HAP-1 (cell line): ENCODE results near the gene SNX10.
"Not testable (repeated sequence)": the region's sequence is repeated elsewhere in the genome, so short reads cannot be mapped to it uniquely, and the experiment has no call there.

Source experiments
- DNase-seq, 2 experiments: peaks; one replicate each; pipeline ENCODE4 v3.0.0-alpha.2; 2016 to 2020; ENCODE audit warnings: low spot score in 2 of 2
- H3K27me3 ChIP-seq: fragments of 250-450 bp; sonication (Bioruptor Pico); 2 replicates; pipeline ENCODE4 v1.5.1; 2020; ENCODE audit warnings: low read depth, mild to moderate bottlenecking, moderate library complexity
- H3K36me3 ChIP-seq: fragments of 250-450 bp; sonication (Bioruptor Pico); replicated peaks from 2 replicates; pipeline ENCODE4 v1.5.1; 2020; ENCODE audit warnings: mild to moderate bottlenecking
- H3K4me1 ChIP-seq: fragments of 250-450 bp; sonication (Bioruptor Pico); 2 replicates; pipeline ENCODE4 v1.5.1; 2020; ENCODE audit warnings: mild to moderate bottlenecking
- H3K4me3 ChIP-seq: fragments of 250-450 bp; sonication (Bioruptor Pico); 2 replicates; pipeline ENCODE4 v1.5.1; 2020; ENCODE audit warnings: mild to moderate bottlenecking, moderate library complexity
- H3K9me3 ChIP-seq: fragments of 250-450 bp; sonication (Bioruptor Pico); 2 replicates; pipeline ENCODE4 v1.5.1; 2020; ENCODE audit warnings: mild to moderate bottlenecking, moderate library complexity
- in situ Hi-C: fragments of 300-500 bp; cut with MboI; formaldehyde crosslinking; loops from 3 replicates; pipeline ENCODE4 v1.14.3; 2020; ENCODE audit warnings: low sequenced_read_pairs, inconsistent platforms, mixed read lengths

SNX10 gene

DNA sequence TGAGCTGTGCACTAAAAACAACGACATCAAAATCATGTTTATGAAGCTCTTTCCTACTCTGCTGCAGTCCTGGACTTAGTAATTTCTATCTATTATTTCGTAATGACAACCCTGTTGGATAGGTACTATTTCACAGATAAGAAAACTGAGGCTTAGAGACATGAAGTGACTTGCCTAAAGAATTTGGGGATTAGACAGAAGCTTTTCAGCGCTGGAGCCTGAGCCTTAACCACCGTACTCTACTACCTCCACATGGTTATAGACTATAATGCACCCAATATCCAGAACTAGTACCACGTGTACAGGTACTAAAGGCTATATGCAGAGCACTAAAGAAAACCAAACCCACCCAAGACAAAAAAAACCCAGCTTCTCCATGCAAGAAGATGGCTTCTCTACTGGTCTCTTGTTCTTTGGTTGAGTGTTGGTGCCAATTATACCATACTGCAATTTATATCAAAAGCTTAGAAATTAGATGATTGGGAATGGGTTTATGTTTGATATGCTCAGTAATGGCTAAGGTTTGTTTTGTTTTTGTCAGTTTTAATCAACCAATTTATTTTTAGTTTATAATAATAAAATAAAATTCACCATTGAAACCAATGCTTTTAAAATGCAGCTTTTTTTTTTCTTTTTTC, 6.5 kb upstream of the SNX10 start:
- DNase-seq = peak; percentile 37 to 46
- Histone ChIP-seq H3K4me1 (no peaks in the 10 kb centered on the region), H3K27me3 (no peaks in the 10 kb centered on the region), H3K9me3 (no peaks in the 10 kb centered on the region), H3K4me3 (no peak overlapping the region), H3K36me3 (no peaks in the 10 kb centered on the region)
- in situ Hi-C loops = no loop called here

DNA sequence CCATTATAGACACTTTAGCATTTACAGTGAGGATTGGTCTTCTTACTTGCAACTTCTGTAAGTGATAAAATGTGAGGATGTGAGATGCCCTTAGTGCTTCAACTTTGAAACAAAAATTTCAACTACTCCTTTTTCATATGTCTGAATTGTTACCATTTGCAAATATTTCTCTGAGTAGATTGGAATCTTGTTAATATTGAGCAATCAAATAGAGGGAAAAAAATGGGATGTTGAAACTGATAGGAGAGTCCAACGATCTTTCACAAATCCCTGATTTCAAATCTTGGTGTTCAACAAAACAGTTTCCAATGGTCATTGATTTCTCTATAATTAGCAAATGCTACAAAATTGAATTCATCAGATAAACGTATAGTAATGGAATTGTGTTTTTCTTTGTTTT, 5.5 kb upstream of the SNX10 start:
- H3K27me3 ChIP-seq = no peaks in the 10 kb centered on the region
- no peak overlapping the region for H3K4me3 ChIP-seq
- in situ Hi-C loops = no loop called here
- no peaks in the 10 kb centered on the region for H3K9me3 ChIP-seq
- no peaks in the 10 kb centered on the region for H3K4me1 ChIP-seq
- no peak for DNase-seq
- H3K36me3 ChIP-seq = no peaks in the 10 kb centered on the region

DNA sequence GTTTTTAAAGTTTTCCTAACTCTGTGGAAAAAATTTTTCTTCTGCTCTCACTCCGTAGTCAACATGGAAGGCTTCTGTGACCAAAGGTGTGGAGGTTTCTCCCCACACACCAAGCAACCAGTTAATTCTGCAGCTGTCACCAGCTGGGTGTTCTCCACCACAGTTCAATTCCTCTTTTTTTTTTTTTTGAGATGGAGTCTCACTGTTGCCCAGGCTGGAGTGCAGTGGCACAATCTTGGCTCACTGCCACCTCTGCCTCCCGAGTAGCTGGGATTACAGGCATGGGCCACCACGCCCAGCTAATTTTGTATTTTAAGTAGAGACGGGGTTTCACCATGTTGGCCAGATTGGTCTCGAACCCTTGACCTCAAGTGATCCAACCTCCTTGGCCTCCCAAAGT, 3.5 kb upstream of the SNX10 start:
- H3K9me3 ChIP-seq, H3K4me1 ChIP-seq, H3K36me3 ChIP-seq, in situ Hi-C loops, H3K4me3 ChIP-seq, H3K27me3 ChIP-seq, DNase-seq: not testable (repeated sequence)

DNA sequence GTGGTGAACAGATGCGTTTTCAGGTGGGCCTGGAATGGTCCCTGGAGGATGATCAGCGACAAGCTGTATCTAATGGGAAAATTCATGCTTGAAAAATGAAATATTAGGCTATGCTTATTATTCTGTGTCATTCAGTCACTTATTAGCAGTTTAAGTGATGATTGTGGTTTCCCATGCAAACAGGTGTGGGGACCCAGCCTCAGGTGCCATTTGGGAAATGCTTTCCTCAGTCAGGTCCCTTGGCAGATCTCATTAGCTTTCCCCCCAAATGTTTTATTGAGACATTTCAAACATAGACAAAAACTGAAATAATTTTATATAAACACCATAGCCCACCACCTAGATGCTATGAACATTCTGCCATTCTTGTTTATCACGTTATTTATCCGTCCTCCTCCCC, 411 bp upstream of the SNX10 start:
- Histone ChIP-seq H3K27me3 (no peaks in the 10 kb centered on the region), H3K36me3 (no peaks in the 10 kb centered on the region), H3K4me3 (peak overlapping the region; percentile 66), H3K4me1 (peaks cover 4% of the 10 kb centered on the region; the same call in 1 of the 2 replicates), H3K9me3 (no peaks in the 10 kb centered on the region)
- in situ Hi-C loops = no loop called here
- DNase-seq = no peak

DNA sequence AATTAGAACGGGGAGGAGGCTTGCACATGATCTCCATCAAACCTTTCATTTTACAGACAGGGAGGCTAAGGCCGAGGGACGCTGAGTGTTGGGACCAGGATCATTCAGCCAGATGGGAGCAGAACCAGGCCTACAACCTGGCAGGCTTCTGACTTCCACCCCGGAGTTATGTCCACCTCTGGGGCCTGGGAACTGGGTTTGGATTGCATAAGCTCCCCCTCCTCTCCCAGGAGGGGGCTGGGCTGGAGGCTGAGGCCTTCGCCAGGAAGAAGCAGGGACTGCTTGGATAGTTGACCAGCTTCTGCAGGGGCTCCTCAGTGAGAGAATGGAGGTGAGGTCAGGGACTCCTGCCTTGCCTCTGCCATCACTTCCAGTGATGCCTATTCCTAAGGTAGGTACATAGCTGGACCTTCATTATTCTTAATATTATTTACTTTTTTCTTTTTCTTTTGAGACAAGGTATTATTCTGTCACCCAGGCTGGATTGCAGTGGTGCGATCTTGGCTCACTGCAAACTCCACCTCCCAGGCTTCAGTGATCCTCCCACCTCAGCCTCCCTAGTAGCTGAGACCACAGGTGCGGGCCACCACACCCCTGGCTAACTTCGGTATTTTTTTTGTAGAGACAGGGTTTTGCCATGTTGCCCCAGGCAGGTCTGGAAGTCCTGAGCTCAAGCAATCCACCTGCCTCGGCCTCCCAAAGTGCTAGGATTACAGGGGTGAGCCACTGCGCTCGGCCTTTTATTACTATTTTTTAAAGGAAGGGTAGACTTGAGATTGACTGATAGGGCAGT, 1.3 kb downstream of the SNX10 start:
- no peaks in the 10 kb centered on the region for H3K36me3 ChIP-seq
- peak in 1 of 2 experiments; percentile 29 for DNase-seq
- no peaks in the 10 kb centered on the region for H3K27me3 ChIP-seq
- peaks cover 4% of the 10 kb centered on the region; the same call in 1 of the 2 replicates for H3K4me1 ChIP-seq
- H3K9me3 ChIP-seq = no peaks in the 10 kb centered on the region
- peak overlapping the region; percentile 66 for H3K4me3 ChIP-seq
- in situ Hi-C loops = no loop called here

DNA sequence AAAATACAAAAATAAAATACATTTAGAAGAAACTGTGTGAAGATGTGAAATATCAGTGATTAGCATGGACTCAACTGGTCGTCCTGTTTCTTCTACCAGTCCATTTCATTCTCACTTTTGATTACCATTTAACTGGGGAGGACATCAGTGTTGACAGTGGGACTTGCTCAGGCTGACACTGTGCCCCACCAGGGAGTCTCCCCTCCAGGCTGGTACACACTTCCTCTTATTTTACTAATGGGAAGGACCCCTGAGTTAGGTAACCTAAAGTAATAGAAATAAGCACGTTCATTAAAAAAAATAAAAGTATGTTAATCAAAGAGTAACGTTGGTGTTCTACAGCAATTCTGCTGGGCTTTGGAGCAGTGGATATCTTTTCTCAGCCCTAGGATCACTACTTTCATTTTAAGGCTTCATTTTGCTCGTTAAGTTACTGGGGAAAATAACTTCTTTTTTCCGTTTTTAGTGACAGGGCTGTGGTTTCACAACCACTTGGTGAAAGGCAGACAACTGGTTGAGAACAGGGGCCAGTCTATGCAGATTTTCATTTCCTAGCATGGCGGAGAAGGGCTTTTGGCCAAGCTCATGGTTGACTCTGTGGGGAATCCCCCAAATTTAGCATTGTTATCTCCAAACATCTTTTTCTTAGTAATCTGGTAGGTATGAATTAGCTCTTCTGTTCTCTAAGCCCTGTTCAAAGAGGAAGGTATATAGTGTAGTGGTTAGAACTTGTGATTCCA, 2.1 kb downstream of the SNX10 start:
- no peaks in the 10 kb centered on the region for H3K36me3 ChIP-seq
- H3K9me3 ChIP-seq = no peaks in the 10 kb centered on the region
- H3K4me3 ChIP-seq = no peak overlapping the region
- in situ Hi-C loops = no loop called here
- H3K27me3 ChIP-seq = no peaks in the 10 kb centered on the region
- peaks cover 4% of the 10 kb centered on the region; the same call in 1 of the 2 replicates for H3K4me1 ChIP-seq
- no peak for DNase-seq

DNA sequence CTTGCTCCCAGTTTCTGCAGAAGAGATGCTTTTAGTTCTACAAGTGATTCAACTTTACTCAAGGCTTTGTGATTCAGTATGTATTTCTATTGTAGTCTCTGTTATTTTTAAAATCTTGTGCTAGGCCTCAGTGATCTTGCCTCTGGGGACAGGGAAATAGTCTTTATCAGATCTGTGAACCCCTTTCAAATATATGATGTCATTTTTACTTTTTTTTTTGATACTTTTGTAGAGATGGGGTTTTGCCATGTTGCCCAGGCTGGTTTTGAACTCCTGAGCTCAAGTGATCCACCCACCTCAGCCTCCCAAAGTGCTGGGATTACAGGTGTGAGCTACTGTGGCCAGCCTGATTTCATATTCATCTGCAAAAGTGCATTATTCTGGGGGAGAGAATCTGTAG, 3.4 kb downstream of the SNX10 start:
- Histone ChIP-seq H3K9me3 (no peaks in the 10 kb centered on the region), H3K4me3 (no peak overlapping the region), H3K36me3 (no peaks in the 10 kb centered on the region), H3K27me3 (no peaks in the 10 kb centered on the region), H3K4me1 (peaks cover 4% of the 10 kb centered on the region; the same call in 1 of the 2 replicates)
- no peak for DNase-seq
- in situ Hi-C loops = no loop called here

DNA sequence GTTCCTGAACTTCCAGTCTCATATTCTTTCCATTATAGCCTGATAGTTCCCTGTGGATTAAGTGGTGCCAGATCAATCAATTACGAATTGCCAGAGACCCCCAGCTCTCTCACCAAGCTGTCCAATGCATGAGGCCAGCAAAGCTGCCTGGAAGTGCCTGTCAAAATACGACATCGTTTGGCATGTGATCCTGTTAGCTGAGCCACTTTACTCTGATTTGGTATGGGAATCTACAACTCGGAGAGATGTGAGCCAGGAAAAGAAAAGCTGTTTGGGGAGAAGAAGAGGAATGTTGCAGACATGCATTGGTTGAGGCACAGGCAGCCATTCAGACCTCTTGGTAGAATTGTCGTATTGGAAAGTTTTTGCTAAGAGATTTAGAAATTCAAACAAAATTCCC, 3.9 kb downstream of the SNX10 start:
- no peak overlapping the region for H3K4me3 ChIP-seq
- no peak for DNase-seq
- no peaks in the 10 kb centered on the region for H3K36me3 ChIP-seq
- H3K27me3 ChIP-seq = no peaks in the 10 kb centered on the region
- in situ Hi-C loops = no loop called here
- H3K4me1 ChIP-seq = peaks cover 4% of the 10 kb centered on the region; the same call in 1 of the 2 replicates
- no peaks in the 10 kb centered on the region for H3K9me3 ChIP-seq

DNA sequence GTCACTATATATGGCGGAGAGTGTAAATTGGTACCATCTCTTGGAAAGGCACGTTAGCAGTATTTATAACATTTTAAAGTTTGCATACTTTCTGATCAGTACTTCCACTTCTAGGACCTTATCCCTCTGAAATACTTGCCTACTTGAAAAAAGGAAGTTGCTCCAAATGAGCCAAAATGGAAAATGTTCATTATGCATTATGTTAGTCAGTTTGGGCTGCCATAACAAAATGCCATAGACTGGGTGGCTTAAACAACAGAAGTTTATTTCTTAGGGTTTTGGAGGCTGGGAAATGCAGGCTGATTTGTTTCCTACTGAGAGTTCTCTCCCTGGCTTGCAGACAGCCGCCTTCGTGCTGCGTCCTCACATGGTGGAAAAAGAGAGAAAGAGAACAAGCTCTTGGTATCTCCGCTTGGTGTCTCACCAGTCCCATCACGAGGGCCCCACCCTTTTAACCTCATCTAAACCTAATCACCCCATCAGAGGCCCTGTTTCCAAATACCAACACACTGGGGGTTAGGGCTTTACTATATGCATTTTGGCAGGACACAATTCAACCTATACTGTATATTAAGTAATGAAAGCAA, 6.9 kb downstream of the SNX10 start:
- no peaks in the 10 kb centered on the region for H3K36me3 ChIP-seq
- no peaks in the 10 kb centered on the region for H3K4me1 ChIP-seq
- no peak for DNase-seq
- no peaks in the 10 kb centered on the region for H3K9me3 ChIP-seq
- H3K4me3 ChIP-seq = no peak overlapping the region
- H3K27me3 ChIP-seq = no peaks in the 10 kb centered on the region
- in situ Hi-C loops = no loop called here

DNA sequence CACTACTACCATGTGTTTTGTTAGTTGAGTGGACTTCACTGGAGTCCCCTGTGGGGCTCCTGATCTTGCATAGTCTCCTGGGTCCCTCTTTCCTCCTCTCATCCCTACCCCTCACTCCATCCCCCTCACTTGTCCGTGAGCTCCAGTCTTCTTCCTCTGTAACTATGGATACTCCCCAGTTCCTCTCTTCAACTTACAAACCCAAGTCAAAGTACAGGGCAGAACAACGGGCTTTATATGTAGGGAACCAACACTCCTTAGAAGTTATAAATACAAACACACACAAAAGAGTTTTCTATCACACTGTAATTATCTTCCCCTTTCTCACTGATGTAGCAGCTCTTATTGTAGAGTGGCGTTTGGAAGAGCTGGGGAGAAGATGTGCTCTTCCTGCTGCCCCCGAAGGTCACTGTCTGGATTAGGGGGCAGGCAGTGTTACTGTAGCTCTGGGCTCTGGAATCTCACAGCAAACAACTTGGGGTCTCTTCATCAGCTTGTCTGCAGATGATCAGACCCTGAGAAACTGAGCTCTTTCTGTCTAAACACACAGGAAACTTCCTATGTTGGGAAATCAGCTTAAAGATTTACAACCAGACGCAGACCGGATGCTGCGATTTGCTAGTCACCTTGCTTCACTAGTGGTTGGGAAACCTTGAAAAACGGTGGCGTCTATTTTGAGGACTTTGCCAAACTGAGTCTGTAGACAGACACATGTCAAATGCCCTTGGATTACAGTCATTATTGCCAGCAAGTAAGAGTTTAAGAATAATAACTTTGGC, 13.6 kb downstream of the SNX10 start:
- H3K4me1 ChIP-seq = no peaks in the 10 kb centered on the region
- DNase-seq = no peak
- in situ Hi-C loops = no loop called here
- H3K36me3 ChIP-seq = no peaks in the 10 kb centered on the region
- H3K9me3 ChIP-seq = no peaks in the 10 kb centered on the region
- H3K4me3 ChIP-seq = no peak overlapping the region
- H3K27me3 ChIP-seq = no peaks in the 10 kb centered on the region

DNA sequence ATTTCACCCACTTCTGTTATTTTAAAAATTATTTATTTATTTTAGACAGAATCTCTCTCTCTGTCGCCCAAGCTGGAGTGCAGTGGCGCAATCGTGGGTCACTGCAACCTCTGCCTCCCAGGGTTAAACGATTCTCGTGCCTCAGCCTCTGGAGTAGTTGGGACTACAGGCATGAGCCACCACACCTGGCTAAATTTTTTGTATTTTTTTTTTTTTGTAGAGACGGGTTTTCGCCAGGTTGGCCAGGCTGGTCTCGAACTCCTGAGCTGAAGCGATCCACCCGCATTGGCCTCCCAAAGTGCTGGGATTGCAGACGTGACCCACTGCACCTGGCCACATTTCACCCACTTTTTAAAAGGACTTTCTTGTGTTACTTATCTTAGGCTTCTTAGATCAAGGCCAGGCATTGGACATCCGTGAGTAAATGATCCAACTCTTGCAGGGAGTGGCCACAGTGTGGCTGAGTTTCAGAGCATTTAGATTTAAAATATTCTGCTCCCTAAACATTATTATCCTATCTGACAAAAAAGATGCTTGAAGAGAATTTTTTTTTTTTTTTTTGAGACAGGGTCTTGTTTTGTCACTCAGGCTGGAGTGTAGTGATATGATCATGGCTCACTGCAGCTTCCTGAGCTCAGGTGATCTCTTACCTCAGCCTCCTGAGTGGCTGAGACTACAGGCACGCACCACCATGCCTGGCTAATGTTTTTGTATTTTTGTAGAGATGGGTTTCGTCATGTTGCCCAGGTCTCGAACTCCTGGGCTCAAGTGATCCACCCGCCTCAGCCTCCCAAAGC, 14.4 kb downstream of the SNX10 start:
- in situ Hi-C loops = no loop called here
- Histone ChIP-seq H3K4me3 (no peak overlapping the region), H3K27me3 (no peaks in the 10 kb centered on the region), H3K9me3 (no peaks in the 10 kb centered on the region), H3K4me1 (no peaks in the 10 kb centered on the region), H3K36me3 (no peaks in the 10 kb centered on the region)
- DNase-seq = no peak

DNA sequence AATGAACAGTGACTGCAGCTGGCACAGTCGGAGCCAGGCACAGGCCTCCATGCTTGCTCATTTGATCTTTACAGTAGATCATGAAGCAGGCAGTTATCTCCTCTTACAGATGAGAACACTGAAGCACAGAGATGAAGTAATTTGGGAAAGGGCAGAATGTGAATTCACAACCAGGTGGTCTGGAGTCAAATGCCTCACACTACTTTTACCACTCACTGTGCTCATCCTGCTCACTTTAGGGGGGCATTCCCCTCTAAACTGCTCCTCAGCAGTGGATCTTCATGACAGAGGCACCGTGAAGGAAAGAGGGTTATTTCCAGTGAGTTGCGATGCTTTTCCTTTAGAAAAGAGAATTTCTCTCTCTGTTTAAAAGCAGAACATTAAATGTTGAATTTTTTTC, 15.1 kb downstream of the SNX10 start:
- H3K4me1 ChIP-seq = no peaks in the 10 kb centered on the region
- no peaks in the 10 kb centered on the region for H3K36me3 ChIP-seq
- H3K9me3 ChIP-seq = no peaks in the 10 kb centered on the region
- H3K27me3 ChIP-seq = no peaks in the 10 kb centered on the region
- DNase-seq = no peak
- H3K4me3 ChIP-seq = no peak overlapping the region
- in situ Hi-C loops = no loop called here

DNA sequence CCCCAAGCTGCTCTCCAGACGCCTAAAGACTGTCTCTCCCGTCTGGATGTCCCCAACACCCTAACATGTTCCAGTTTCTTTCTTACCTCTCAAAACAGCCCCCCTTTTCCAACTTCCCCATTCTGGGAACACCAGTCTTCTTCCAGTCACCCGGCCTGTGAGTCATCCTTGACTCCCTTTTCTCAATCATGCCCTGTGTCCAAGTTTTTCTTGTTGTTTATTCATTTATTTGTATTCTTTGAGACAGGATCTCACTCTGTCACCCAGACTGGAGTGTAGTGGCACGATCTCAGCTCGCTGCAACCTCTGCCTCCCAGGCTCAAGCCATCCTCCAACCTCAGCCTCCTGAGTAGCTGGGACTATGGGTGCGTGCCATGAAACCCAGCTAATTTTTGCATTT, 15.6 kb downstream of the SNX10 start:
- no peaks in the 10 kb centered on the region for H3K27me3 ChIP-seq
- DNase-seq = no peak
- H3K9me3 ChIP-seq = no peaks in the 10 kb centered on the region
- H3K4me3 ChIP-seq = no peak overlapping the region
- in situ Hi-C loops = no loop called here
- no peaks in the 10 kb centered on the region for H3K4me1 ChIP-seq
- H3K36me3 ChIP-seq = no peaks in the 10 kb centered on the region
